Mesenchymal stem cell (in vitro differentiated cells and primary cell): ENCODE results near the gene ARL8A.

Experiments
- DNase-seq: peaks from one replicate; pipeline ENCODE4 v3.0.0-alpha.2; 2013
- H2AFZ ChIP-seq: one replicate; pipeline ENCODE4 v1.6.1; 2013; ENCODE audit warnings: low read depth, mild to moderate bottlenecking, control low read depth, inconsistent platforms, low read length, moderate library complexity
- H2AK5ac ChIP-seq: 2 replicates; pipeline ENCODE4 v1.6.1; 2013; ENCODE audit warnings: low read length, moderate library complexity, mild to moderate bottlenecking, inconsistent platforms; ENCODE audit not compliant: severe bottlenecking
- H2BK120ac ChIP-seq: one replicate; pipeline ENCODE4 v1.6.1; 2013; ENCODE audit warnings: low read depth, mild to moderate bottlenecking, inconsistent platforms, low read length, moderate library complexity
- H2BK12ac ChIP-seq, 2 experiments: one replicate each; pipeline ENCODE4 v1.6.1; 2013; ENCODE audit warnings: inconsistent platforms in 2 of 2, low read length in 2 of 2, mild to moderate bottlenecking in 2 of 2, moderate library complexity in 2 of 2, control low read depth in 1 of 2
- H2BK15ac ChIP-seq: one replicate; pipeline ENCODE4 v1.6.1; 2013; ENCODE audit warnings: mild to moderate bottlenecking, low read depth, inconsistent platforms; ENCODE audit not compliant: poor library complexity, severe bottlenecking
- H2BK5ac ChIP-seq: 2 replicates; pipeline ENCODE4 v1.6.1; 2013; ENCODE audit warnings: low read depth, mild to moderate bottlenecking, low read length, control low read depth, inconsistent platforms; ENCODE audit not compliant: poor library complexity, severe bottlenecking
- H3K14ac ChIP-seq, 2 experiments: one replicate each; pipeline ENCODE4 v1.6.1; 2013; ENCODE audit warnings: inconsistent platforms in 2 of 2, low read length in 2 of 2, control low read depth in 1 of 2, mild to moderate bottlenecking in 1 of 2, moderate library complexity in 1 of 2
- H3K18ac ChIP-seq, 2 experiments: one replicate each; pipeline ENCODE4 v1.6.1; 2013; ENCODE audit warnings: inconsistent platforms in 2 of 2, low read length in 2 of 2, control low read depth in 1 of 2, low read depth in 1 of 2, mild to moderate bottlenecking in 1 of 2
- H3K23ac ChIP-seq, 2 experiments: one replicate each; pipeline ENCODE4 v1.6.1; 2013; ENCODE audit warnings: inconsistent platforms in 2 of 2, low read length in 2 of 2, mild to moderate bottlenecking in 2 of 2, moderate library complexity in 2 of 2, control low read depth in 1 of 2
- H3K27ac ChIP-seq: 2 replicates; pipeline ENCODE4 v1.5.1; 2013; ENCODE audit warnings: mild to moderate bottlenecking, moderate library complexity, low read length, control low read depth, inconsistent platforms; ENCODE audit not compliant: poor library complexity, severe bottlenecking
- H3K27me3 ChIP-seq, 2 experiments: 2 replicates each; pipeline versions ENCODE4 v1.6.1 to v1.7.0; 2013; ENCODE audit warnings: low read length in 2 of 2, mild to moderate bottlenecking in 2 of 2, moderate library complexity in 2 of 2, control low read depth in 1 of 2, inconsistent platforms in 1 of 2; ENCODE audit not compliant: control insufficient read depth in 1 of 2, insufficient read depth in 1 of 2
- H3K36me3 ChIP-seq, 2 experiments: 2 replicates each; pipeline versions ENCODE4 v1.6.1 to v1.7.0; 2013; ENCODE audit warnings: low read length in 2 of 2, control low read depth in 1 of 2, inconsistent platforms in 1 of 2, low read depth in 1 of 2, mild to moderate bottlenecking in 1 of 2; ENCODE audit not compliant: insufficient read depth in 2 of 2, control insufficient read depth in 1 of 2
- H3K4ac ChIP-seq, 2 experiments: one replicate each; pipeline ENCODE4 v1.6.1; 2013; ENCODE audit warnings: inconsistent platforms in 2 of 2, low read length in 2 of 2, mild to moderate bottlenecking in 2 of 2, moderate library complexity in 2 of 2, control low read depth in 1 of 2, low read depth in 1 of 2
- H3K4me1 ChIP-seq: 2 replicates; pipeline ENCODE4 v1.6.1; 2013; ENCODE audit warnings: low read depth, low read length, control low read depth; ENCODE audit not compliant: control insufficient read depth, insufficient read depth
- H3K4me2 ChIP-seq: 2 replicates; pipeline ENCODE4 v1.6.1; 2013; ENCODE audit warnings: low read length, mild to moderate bottlenecking, inconsistent platforms; ENCODE audit not compliant: poor library complexity, severe bottlenecking
- H3K4me3 ChIP-seq, 2 experiments: 2 replicates each; pipeline versions ENCODE4 v1.5.1 to v1.7.0; 2013; ENCODE audit warnings: low read length in 2 of 2, mild to moderate bottlenecking in 2 of 2, control low read depth in 1 of 2, low read depth in 1 of 2; ENCODE audit not compliant: insufficient read depth in 1 of 2
- H3K79me1 ChIP-seq: replicated peaks from 2 replicates; pipeline ENCODE4 v1.6.1; 2013; ENCODE audit warnings: mild to moderate bottlenecking, control low read depth, low read length, inconsistent platforms; ENCODE audit not compliant: poor library complexity, severe bottlenecking
- H3K9ac ChIP-seq: 2 replicates; pipeline ENCODE4 v1.7.0; 2013; ENCODE audit warnings: mild to moderate bottlenecking, low read length, moderate library complexity
- H3K9me3 ChIP-seq: 2 replicates; pipeline ENCODE4 v1.7.0; 2013; ENCODE audit warnings: mild to moderate bottlenecking, low read length; ENCODE audit not compliant: control insufficient read depth
- H4K8ac ChIP-seq: one replicate; pipeline ENCODE4 v1.6.1; 2013; ENCODE audit warnings: inconsistent platforms, mild to moderate bottlenecking, low read length, moderate library complexity
- H4K91ac ChIP-seq: one replicate; pipeline ENCODE4 v1.6.1; 2013; ENCODE audit warnings: mild to moderate bottlenecking, low read length, inconsistent platforms
- WGBS: methylation state at CpG from one replicate; pipeline ENCODE4 v1.1.7; 2013; ENCODE audit warnings: mixed read lengths; 5-methylcytosine and 5-hydroxymethylcytosine counted together

The ARL8A gene

DNA sequence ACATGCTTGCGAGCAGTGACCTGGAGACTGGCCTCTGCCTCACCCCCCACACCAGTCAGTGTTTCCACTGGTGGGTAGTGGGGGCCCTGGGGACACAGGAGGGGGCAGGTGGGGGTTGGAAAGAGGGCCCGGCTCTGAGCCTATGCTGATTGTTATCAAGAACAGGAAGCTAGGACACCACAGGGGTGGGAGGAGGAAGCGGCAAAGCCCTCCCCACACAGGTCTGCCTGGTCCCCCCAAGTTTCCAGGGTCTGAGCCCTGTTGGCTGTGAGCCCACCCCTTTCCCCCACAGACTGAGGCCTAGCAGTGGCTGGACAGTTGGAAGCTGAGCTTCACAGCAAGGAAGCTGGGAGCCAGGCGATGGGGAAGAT is 17.5 kb upstream of the ARL8A start:
- Histone ChIP-seq H3K18ac (no peak overlapping the region), H3K9ac (no peak overlapping the region), H2AFZ (no peak overlapping the region), H2BK12ac (no peak overlapping the region), H3K79me1 (no peaks in the 10 kb centered on the region), H2BK120ac (no peak overlapping the region), H3K4me3 (no peak overlapping the region), H3K4me1 (peaks cover 7% of the 10 kb centered on the region), H3K27me3 (peaks cover 0 to 72% of the 10 kb centered on the region in 2 experiments), H3K14ac (no peak overlapping the region), H3K4me2 (no peak overlapping the region), H3K36me3 (no peaks in the 10 kb centered on the region), H2BK5ac (no peak overlapping the region), H3K27ac (no peak overlapping the region), H3K23ac (no peak overlapping the region), H3K9me3 (no peaks in the 10 kb centered on the region), H4K91ac (no peak overlapping the region), H3K4ac (no peak overlapping the region), H4K8ac (no peak overlapping the region), H2BK15ac (no peak overlapping the region), H2AK5ac (no peak overlapping the region)
- DNase-seq = no peak
- WGBS = 86% methylated on average over 3 of the region's 4 CpGs

DNA sequence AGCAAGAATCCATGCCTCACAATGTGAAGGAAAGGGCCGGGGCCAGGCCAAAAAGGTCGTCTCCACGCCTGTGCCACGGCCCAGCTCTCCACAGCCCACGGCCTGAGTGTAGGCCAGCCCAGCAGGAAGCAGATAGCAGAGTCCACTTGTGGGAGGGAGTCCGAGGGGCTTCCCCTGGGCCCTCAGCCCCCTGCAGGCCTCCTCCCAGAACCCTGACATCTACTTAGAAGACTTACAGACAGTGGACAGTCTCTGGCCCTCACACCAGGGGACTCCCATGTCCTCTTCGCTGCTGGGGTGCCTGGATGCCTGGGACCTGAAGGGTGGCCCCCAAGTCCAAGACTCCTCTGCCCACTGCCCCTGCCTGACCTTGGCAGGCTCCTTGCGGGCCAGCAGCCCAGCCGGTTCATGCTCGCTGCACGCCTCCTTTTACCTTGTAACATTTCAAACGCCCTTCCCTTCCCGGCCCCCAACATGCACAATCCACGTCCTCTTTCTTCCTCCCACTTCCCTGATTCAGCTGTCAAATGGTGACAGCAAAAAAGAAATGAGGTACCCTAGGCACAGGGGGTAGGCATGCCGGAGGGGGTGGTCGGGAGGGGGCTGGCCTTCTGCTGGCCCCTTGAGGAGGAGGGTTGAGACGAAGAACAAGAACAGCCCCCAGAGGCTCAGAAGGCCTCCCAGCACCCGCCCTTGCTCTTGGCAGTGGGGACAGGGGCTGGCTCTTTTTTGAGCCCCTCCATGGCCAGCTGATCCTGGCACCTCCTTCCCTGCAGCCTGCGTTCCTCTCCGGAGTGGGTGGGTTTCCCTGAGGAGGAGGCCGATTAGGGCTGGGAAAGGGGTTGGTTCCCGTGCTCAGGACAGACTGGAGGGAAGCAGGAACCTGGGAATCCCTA is 16.9 kb upstream of the ARL8A start:
- H3K79me1 ChIP-seq = no peaks in the 10 kb centered on the region

DNA sequence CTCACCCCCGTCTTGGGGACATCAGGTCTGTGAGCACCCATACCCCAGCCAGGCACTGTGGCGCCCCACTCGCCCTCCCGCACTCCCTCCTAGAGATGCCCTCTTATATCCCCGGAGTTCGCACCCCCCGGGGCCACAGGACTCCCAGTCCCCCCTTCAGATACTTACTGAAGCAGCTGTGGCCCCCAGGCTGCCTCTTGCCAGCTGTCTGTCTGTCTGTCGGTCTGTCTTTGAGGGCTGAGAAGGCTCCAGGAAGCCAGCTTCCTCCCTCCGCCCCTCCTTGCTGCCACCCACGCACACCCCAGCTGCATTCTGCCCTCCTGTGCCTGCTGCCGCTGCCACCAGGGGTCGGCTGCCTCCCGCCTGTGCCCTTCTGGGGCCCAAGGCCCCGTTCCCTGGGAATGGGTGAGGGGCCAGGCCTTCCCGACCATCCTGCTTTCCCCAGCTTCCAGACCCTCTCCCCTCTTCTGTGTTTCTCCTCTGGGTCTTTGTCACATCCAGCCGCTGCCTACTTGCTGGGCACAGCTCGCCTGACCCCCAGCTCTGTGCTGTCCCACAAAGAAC is 15.9 kb upstream of the ARL8A start, which contains the start of gene PTPN7:
PTPN7 (minus strand) TSS at position 226 of the 564 bp plus-strand sequence. CDS start 1,200 bp downstream, outside the sequence.
- H3K23ac ChIP-seq = no peak within 1 kb of the TSS
- peak within 1 kb of the TSS in 1 of 2 experiments; percentile 18 for H3K14ac ChIP-seq
- peak within 1 kb of the TSS in 1 of 2 experiments; percentile 23 for H3K18ac ChIP-seq
- no peak within 1 kb of the TSS for H2BK15ac ChIP-seq
- no peaks in the 10 kb centered on the region for H3K9me3 ChIP-seq
- no peak for DNase-seq
- no peak within 1 kb of the TSS for H4K91ac ChIP-seq
- H3K79me1 ChIP-seq = no peaks in the 10 kb centered on the region
- no peak within 1 kb of the TSS for H3K27ac ChIP-seq
- no peak within 1 kb of the TSS for H3K4me3 ChIP-seq
- peaks cover 0 to 60% of the 10 kb centered on the region in 2 experiments for H3K27me3 ChIP-seq
- H3K4me2 ChIP-seq = no peak within 1 kb of the TSS
- H2BK5ac ChIP-seq = no peak within 1 kb of the TSS
- H3K4ac ChIP-seq = no peak within 1 kb of the TSS
- WGBS = 94% methylated on average over 17 of the region's 17 CpGs
- H2BK120ac ChIP-seq = no peak within 1 kb of the TSS
- H2AFZ ChIP-seq = peak within 1 kb of the TSS; percentile 44
- no peak within 1 kb of the TSS for H2BK12ac ChIP-seq
- no peaks in the 10 kb centered on the region for H3K36me3 ChIP-seq
- no peak within 1 kb of the TSS for H4K8ac ChIP-seq
- no peak within 1 kb of the TSS for H2AK5ac ChIP-seq
- H3K9ac ChIP-seq = no peak within 1 kb of the TSS
- peaks cover 8% of the 10 kb centered on the region for H3K4me1 ChIP-seq

More for the DNA sequence above, 16.9 kb upstream of the ARL8A start:
- H3K27me3 ChIP-seq = peaks cover 0 to 68% of the 10 kb centered on the region in 2 experiments
- H3K23ac ChIP-seq = no peak overlapping the region
- no peak overlapping the region for H3K4ac ChIP-seq
- H2AK5ac ChIP-seq = no peak overlapping the region
- H3K14ac ChIP-seq = no peak overlapping the region
- peak overlapping the region; percentile 6 for H2BK15ac ChIP-seq
- no peak overlapping the region for H2BK120ac ChIP-seq
- H3K4me2 ChIP-seq = no peak overlapping the region
- H3K9ac ChIP-seq = no peak overlapping the region
- no peak overlapping the region for H2BK5ac ChIP-seq
- no peak overlapping the region for H3K18ac ChIP-seq
- H3K4me1 ChIP-seq = peaks cover 7% of the 10 kb centered on the region
- DNase-seq = no peak
- no peaks in the 10 kb centered on the region for H3K9me3 ChIP-seq
- H2BK12ac ChIP-seq = no peak overlapping the region
- no peak overlapping the region for H4K91ac ChIP-seq
- no peaks in the 10 kb centered on the region for H3K36me3 ChIP-seq
- no peak overlapping the region for H2AFZ ChIP-seq
- WGBS = 75% methylated on average over 20 of the region's 22 CpGs
- H3K27ac ChIP-seq = no peak overlapping the region
- H3K4me3 ChIP-seq = no peak overlapping the region
- no peak overlapping the region for H4K8ac ChIP-seq
